Spinal cord (tissue), 10 donors: ENCODE data around the gene DNAJC6. TPM values are rescaled to one million over a fixed set of nuclear protein-coding genes. Genes with fewer than 3 reads are reported as not detected.
A peak's percentile ranks its signal among the peaks of the same experiment; 100 is the strongest.
"Not testable (repeated sequence)": the region's sequence is repeated elsewhere in the genome, so short reads cannot be mapped to it uniquely, and the experiment has no call there.

Source experiments
- DNase-seq, 6 donors: peaks; one replicate each; pipeline versions ENCODE4 v3.0.0 to v3.0.0-alpha.2; 2013 to 2015; ENCODE audit warnings: low spot score in 6 of 6, low read depth in 4 of 6
- H3K27ac ChIP-seq: one replicate; pipeline ENCODE4 v1.5.1; 2013; ENCODE audit warnings: low read depth, low read length, control low read depth
- H3K27me3 ChIP-seq: one replicate; pipeline ENCODE4 v1.6.1; 2013; ENCODE audit warnings: low read length; ENCODE audit not compliant: control insufficient read depth, insufficient read depth
- H3K36me3 ChIP-seq: one replicate; pipeline ENCODE4 v1.6.1; 2013; ENCODE audit warnings: low read length; ENCODE audit not compliant: control insufficient read depth, insufficient read depth
- H3K4me1 ChIP-seq: one replicate; pipeline ENCODE4 v1.6.1; 2013; ENCODE audit warnings: low read length; ENCODE audit not compliant: control insufficient read depth, insufficient read depth
- H3K4me3 ChIP-seq: one replicate; pipeline ENCODE4 v1.5.1; 2013; ENCODE audit warnings: low read depth, low read length, control low read depth
- H3K9me3 ChIP-seq: one replicate; pipeline ENCODE4 v1.6.1; 2013; ENCODE audit warnings: low read length; ENCODE audit not compliant: control insufficient read depth, insufficient read depth
- WGBS: methylation state at CpG from one replicate; pipeline ENCODE4 v1.1.5; 2013; ENCODE audit warnings: missing lambda C conversion rate; ENCODE audit not compliant: insufficient coverage; 5-methylcytosine and 5-hydroxymethylcytosine counted together
- polyA plus RNA-seq, 2 donors: library from polyadenylated mRNA; unstranded; fragments of 120-200 nt; gene quantifications; one replicate each; pipeline ENCODE4 v1.2.1, GENCODE V29; 2013; ENCODE audit not compliant: insufficient read length in 2 of 2
- total RNA-seq, 2 donors: library from RNA; depleted of rRNA in 1 of 2; stranded (reverse); fragments of 120-200 nt in 1 of 2; fragments of >200 nt in 1 of 2; gene quantifications; one replicate each; pipeline versions ENCODE4 v1.2.3 to v1.2.4, GENCODE V29; 2013 to 2014
- donor health status: healthy.

DNAJC6 gene
- total and polyA plus RNA-seq, 4 donors, result 34.5 to 158 (median 116) TPM

DNA sequence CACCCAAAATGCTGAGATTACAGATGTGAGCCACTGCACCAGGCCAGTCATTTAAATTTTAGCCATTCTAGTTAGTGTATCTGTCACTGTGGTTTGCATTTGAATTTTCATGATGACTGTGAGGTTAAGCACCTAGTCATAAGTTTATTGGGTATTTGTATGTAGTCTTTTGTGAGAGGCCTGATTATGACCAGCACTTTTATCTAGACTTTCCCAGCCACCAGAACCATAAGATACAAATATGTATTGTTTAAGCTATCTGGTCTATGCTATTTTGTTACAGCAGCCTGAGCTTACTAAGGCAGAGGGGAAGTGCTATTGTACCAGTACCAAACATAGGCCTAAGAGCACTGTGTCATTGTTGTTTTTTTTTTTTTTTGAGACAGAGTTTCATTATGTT, 19.9 kb upstream of the DNAJC6 start:
- no peak for DNase-seq

DNA sequence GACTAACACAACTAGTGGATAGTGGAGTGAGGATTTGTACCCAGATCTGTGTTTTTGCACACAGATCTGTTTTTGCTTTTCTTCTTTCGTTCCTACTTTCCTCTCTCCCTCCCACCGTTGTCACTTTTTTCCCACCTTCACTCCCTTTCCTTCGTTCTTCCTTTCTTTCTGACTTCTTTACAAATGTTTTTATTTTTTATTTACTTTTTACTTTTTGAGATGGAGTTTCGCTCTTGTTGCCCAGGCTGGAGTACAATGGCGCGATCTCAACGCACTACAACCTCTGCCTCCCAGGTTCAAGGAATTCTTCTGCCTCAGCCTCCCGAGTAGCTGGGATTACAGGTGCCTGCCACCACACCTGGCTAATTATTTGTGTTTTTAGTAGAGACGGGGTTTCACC, 17.5 kb upstream of the DNAJC6 start:
- not testable (repeated sequence) for DNase-seq, H3K4me1 ChIP-seq, H3K27me3 ChIP-seq, H3K4me3 ChIP-seq, H3K9me3 ChIP-seq, H3K27ac ChIP-seq, H3K36me3 ChIP-seq
- no CpG with 5 or more reads among the region's 9 CpGs for WGBS

More for the DNA sequence above, 19.9 kb upstream of the DNAJC6 start:
- H3K27ac ChIP-seq, result no peak overlapping the region
- no peaks in the 10 kb centered on the region for H3K27me3 ChIP-seq
- H3K36me3 ChIP-seq, result no peaks in the 10 kb centered on the region
- no peaks in the 10 kb centered on the region for H3K9me3 ChIP-seq
- H3K4me3 ChIP-seq, result no peak overlapping the region
- H3K4me1 ChIP-seq, result no peaks in the 10 kb centered on the region

DNA sequence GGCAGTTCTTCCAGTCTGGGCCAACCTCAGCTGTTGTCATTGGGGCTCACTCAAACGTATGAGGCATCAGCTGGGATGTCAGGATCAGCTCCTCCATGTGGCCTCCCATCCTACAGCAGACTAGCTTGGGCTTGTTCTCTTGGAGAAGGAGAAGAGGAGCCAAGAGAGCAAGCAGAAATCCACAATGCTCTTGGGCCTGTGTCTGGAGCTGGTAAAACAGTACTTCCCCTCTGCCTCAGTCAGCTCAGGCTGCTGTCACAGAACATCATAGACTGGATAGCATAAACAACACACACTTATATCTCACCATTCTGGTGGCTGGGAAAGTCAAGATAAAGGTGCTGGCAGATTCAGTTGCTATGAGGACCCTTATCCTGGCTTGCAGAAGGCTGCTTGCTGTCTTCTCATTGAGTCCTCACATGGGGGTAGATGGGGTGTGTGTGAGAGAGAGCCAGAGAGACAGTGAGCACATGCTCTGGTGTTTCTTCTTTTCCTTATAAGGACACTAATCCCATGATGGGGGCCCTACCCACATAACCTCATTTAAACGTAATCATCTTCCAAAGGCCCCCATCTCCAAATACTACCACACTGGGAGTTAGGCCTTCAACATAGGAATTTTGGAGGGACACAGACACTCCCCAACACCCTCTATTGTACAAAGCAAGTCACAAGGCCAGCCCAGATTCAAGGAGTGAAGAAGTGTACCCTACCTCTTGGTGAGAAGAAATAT, 16.3 kb upstream of the DNAJC6 start:
- no CpG with 5 or more reads among the region's 2 CpGs for WGBS
- no peak overlapping the region for H3K4me3 ChIP-seq
- no peak for DNase-seq

DNA sequence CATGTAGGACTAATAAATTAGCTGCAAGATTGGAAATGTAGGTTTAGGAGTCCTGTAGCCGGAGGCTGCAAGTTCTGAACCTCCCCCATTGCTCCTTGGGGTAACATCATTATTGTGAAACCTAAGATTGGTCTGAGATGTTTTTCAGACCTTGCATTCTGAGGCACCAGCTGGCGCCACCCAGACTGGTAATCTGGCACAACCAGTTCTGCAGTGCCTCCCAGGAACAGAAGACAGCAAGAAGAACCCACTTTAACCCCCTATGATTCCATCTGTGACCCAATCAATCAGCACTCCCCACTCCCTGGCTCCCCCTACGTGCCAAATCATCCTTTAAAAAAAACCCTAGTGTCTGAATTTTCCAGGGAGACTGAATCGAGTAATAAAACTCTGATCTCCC, 11.6 kb upstream of the DNAJC6 start:
- H3K27ac ChIP-seq, result no peak overlapping the region
- DNase-seq, result no peak
- no peaks in the 10 kb centered on the region for H3K36me3 ChIP-seq
- 57% methylated on average over 3 of the region's 4 CpGs for WGBS
- no peak overlapping the region for H3K4me3 ChIP-seq
- H3K27me3 ChIP-seq, result no peaks in the 10 kb centered on the region
- no peaks in the 10 kb centered on the region for H3K9me3 ChIP-seq
- no peaks in the 10 kb centered on the region for H3K4me1 ChIP-seq

More for the DNA sequence above, 16.3 kb upstream of the DNAJC6 start:
- Histone ChIP-seq H3K27ac (no peak overlapping the region), H3K27me3 (no peaks in the 10 kb centered on the region), H3K36me3 (no peaks in the 10 kb centered on the region), H3K4me1 (no peaks in the 10 kb centered on the region), H3K9me3 (no peaks in the 10 kb centered on the region)

DNA sequence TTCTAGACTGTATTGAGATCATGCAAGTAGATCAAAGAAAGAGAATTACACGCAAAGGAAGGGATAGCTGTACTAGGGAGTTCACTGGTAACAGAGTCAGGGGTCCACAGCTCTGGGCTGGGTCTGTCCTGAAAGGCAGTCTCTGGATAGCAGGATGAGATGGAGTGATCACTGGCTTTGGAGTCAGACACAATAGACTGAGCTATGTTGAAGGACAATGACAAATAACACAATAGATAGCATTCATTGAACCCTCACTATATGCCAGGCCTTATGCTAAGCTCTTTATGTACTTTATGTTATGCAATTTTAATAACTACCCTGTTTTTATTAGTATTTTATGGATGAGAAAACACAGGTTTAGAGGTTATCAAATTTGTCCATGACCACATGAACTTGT, 10.0 kb upstream of the DNAJC6 start:
- Histone ChIP-seq H3K27ac (no peak overlapping the region), H3K27me3 (no peaks in the 10 kb centered on the region), H3K9me3 (no peaks in the 10 kb centered on the region), H3K4me3 (no peak overlapping the region), H3K4me1 (no peaks in the 10 kb centered on the region), H3K36me3 (no peaks in the 10 kb centered on the region)
- DNase-seq, result no peak
- WGBS, result 0% methylated on average over 1 of the region's 1 CpG

DNA sequence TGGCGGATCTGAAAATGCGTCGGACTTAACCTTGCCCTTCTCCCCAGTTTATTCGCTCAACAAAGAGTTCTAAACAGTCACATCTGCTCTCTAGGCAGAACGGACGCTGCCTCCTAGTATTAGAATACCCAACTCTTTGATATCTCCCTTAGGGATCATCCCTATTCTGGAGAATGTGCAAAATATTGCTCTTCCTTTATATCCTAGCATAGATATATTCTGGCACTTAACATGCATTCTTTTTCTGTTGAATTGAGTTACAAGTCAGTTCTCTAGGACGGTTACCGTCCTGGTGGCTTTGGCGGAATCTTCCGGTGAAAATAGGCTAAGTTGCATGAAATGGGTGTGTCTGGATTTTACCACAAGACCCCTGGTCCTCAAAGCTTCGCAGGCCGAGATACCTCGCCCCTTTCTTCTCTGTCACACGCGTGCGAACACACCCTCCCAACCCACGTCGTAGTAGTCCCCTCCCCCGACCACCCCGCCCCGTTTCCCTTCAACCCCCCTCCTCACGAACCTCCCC, 501 bp upstream of the DNAJC6 start:
- Histone ChIP-seq H3K4me3 (peak overlapping the region; percentile 4), H3K9me3 (no peaks in the 10 kb centered on the region), H3K4me1 (peaks cover 4% of the 10 kb centered on the region), H3K27me3 (peaks cover 4% of the 10 kb centered on the region), H3K36me3 (no peaks in the 10 kb centered on the region), H3K27ac (no peak overlapping the region)
- DNase-seq, result peak in 2 of 6 donors; percentile 20 to 38
- 15% methylated on average over 9 of the region's 22 CpGs for WGBS

DNA sequence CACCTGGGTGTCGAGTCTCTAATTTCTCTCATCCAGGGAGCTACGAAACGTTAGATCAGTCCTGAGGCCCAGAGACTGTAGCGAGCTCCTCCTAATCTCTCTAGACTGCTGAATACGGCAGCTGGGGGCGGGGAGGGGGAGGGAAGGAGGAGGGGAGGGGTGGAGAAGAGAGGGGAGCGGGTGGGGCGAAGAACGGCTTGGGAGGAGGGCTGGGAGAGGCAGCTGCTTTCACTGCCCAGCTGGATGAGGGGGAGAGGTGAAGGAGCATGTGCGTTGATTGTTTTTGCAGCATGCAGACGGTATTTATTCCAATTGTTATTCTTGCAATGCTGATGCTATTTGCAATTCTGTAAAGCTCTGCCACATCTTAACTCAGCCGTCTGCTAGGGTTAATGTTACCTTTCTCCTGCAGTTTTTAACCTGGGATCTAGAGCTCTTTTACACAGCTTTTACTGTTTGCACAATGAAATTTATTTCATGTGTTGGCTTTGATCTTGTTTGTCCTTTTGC, 790 bp downstream of the DNAJC6 start:
- no peak overlapping the region for H3K27ac ChIP-seq
- no peaks in the 10 kb centered on the region for H3K9me3 ChIP-seq
- WGBS, result 0% methylated on average over 4 of the region's 12 CpGs
- peaks cover 4% of the 10 kb centered on the region for H3K4me1 ChIP-seq
- DNase-seq, result peak in 5 of 6 donors; percentile 24 to 87 (median 46)
- H3K36me3 ChIP-seq, result no peaks in the 10 kb centered on the region
- H3K4me3 ChIP-seq, result peak overlapping the region; percentile 53
- peaks cover 4% of the 10 kb centered on the region for H3K27me3 ChIP-seq

DNA sequence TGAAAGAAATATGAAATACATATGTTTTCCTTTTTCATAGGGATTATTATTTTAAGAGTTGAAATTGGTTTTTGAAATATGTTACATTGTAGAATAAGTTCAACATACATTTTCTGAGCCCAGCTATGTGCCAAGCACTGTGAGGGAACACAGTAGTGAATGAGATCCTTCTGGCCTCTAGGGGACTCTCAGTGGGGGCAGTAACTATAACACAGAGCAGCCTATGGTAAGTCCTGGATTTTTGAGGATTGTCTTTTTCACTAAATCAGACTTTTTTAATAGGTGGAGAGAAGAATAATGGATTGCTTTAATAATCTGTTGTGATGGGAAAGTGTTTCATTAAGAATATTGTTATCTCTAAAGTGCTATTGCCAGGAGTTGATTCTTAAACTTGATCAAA, 2.4 kb downstream of the DNAJC6 start:
- no peak overlapping the region for H3K4me3 ChIP-seq

DNA sequence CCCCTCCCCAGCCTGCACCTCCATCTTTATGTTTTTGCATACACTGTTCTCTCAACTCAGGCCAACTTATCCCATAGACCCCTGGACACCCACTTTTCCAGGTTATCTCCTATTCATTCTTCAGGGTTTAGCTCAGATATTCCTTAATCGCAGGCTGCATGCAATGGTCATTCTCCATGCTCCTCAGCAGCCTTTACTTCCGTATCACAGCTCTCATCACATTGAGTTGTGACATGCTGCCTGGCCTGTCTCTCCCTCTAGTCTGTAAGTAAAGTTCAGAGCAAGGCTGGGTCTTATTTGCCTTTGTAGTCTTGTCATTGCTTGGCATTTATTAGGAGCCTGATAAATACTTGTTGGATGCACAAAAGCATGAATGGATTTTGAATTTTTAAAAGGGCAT, 6.9 kb downstream of the DNAJC6 start:
- H3K27me3 ChIP-seq, result no peaks in the 10 kb centered on the region
- DNase-seq, result no peak
- H3K9me3 ChIP-seq, result no peaks in the 10 kb centered on the region
- H3K27ac ChIP-seq, result no peak overlapping the region
- peaks cover 6% of the 10 kb centered on the region for H3K4me1 ChIP-seq
- no peak overlapping the region for H3K4me3 ChIP-seq
- H3K36me3 ChIP-seq, result no peaks in the 10 kb centered on the region
- WGBS, result 59% methylated on average over 2 of the region's 2 CpGs

More for the DNA sequence above, 2.4 kb downstream of the DNAJC6 start:
- no peaks in the 10 kb centered on the region for H3K9me3 ChIP-seq
- DNase-seq, result no peak
- H3K27ac ChIP-seq, result no peak overlapping the region
- peaks cover 4% of the 10 kb centered on the region for H3K4me1 ChIP-seq
- H3K27me3 ChIP-seq, result peaks cover 4% of the 10 kb centered on the region
- H3K36me3 ChIP-seq, result no peaks in the 10 kb centered on the region
